ENCODE data around the gene ASB1. TPM values are rescaled to one million over a fixed set of nuclear protein-coding genes. Genes with fewer than 3 reads are reported as not detected.
A peak's percentile ranks its signal among the peaks of the same experiment; 100 is the strongest.
"Not testable (repeated sequence)": the region's sequence is repeated elsewhere in the genome, so short reads cannot be mapped to it uniquely, and the experiment has no call there.

Gene ASB1
- total RNA-seq, 1 donor, result 27.9 TPM

DNA sequence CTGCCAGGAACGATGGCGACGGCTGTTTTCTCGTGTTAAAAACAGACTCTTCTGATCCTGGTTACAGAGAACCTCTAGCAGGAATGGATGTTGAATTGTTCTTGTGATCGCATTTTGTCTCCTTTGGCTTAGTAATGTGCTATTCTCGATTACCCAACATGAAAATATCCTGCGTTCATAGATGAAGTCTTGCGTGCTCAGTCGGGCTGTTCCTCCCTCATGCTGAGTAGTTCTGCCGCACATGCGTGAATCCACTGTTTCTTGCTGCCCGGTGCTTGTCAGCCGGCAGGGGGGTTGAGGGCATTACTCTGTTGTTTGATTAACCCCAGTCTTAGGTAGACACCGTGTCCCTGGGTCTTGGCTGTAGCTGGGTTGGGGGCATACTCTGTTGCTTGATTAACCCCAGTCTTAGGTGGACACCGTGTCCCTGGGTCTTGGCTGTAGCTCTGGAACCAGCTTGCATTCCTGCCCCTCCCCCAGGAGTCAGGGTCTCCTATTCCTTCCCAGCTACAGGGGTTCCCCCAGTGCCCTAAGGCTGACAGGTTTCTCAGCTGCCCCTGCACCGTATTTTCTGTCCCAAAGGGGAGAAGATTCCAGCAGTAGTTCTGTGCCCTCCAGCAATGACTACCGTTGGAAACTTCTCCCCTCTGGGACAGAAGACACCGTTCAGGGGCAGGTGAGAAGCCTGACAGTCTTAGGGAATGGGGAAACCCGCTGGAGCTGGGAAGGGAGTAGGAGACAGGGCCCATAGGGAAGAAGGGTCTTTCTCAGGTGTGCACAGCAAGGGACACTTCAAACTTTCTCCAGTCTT, 22.1 kb upstream of the ASB1 start:
- H3K4me1 ChIP-seq (ENCODE audit: insufficient read depth, low read length), result peaks cover 6% of the 10 kb centered on the region

DNA sequence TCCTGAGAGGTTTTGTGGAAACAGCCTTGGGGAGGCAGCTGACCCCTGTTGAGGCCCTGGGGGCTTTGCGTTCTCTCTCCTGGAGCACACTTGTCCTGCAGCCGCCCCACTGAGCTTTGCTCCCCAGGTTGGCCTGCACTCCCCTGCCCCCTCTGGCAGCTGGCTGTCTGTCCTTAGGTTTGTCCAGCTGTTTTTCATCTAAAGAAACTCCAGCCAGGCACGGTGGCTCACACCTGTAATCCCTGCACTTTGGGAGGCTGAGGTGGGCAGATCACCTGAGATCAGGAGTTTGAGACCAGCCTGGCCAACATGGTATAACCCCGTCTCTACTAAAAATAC, 21.5 kb upstream of the ASB1 start:
- not testable (repeated sequence) for H4K20me1 ChIP-seq (ENCODE audit: insufficient read depth, low read length); H3K79me2 ChIP-seq (ENCODE audit: insufficient read depth, low read length); H3K4me3 ChIP-seq (ENCODE audit: insufficient read depth, low read length); H2AFZ ChIP-seq (ENCODE audit: low read length); H3K36me3 ChIP-seq (ENCODE audit: insufficient read depth, low read length); DNase-seq (ENCODE audit: insufficient read length, low spot score, missing footprints); H3K4me2 ChIP-seq (ENCODE audit: insufficient read depth, low read length); H3K27me3 ChIP-seq (ENCODE audit: insufficient read depth, low read length); H3K9me3 ChIP-seq (ENCODE audit: low read depth, low read length); H3K27ac ChIP-seq (ENCODE audit: low read depth, low read length); H3K4me1 ChIP-seq (ENCODE audit: insufficient read depth, low read length)

More for the DNA sequence above, 22.1 kb upstream of the ASB1 start:
- H3K27ac ChIP-seq (ENCODE audit: low read depth, low read length), result no peak overlapping the region
- no peaks in the 10 kb centered on the region for H3K9me3 ChIP-seq (ENCODE audit: low read depth, low read length)
- no peaks in the 10 kb centered on the region for H4K20me1 ChIP-seq (ENCODE audit: insufficient read depth, low read length)
- no peaks in the 10 kb centered on the region for H3K27me3 ChIP-seq (ENCODE audit: insufficient read depth, low read length)
- TF ChIP-seq, protein P1, sequence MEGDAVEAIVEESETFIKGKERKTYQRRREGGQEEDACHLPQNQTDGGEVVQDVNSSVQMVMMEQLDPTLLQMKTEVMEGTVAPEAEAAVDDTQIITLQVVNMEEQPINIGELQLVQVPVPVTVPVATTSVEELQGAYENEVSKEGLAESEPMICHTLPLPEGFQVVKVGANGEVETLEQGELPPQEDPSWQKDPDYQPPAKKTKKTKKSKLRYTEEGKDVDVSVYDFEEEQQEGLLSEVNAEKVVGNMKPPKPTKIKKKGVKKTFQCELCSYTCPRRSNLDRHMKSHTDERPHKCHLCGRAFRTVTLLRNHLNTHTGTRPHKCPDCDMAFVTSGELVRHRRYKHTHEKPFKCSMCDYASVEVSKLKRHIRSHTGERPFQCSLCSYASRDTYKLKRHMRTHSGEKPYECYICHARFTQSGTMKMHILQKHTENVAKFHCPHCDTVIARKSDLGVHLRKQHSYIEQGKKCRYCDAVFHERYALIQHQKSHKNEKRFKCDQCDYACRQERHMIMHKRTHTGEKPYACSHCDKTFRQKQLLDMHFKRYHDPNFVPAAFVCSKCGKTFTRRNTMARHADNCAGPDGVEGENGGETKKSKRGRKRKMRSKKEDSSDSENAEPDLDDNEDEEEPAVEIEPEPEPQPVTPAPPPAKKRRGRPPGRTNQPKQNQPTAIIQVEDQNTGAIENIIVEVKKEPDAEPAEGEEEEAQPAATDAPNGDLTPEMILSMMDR (IDR thresholded peaks at IDR 0.05; ENCODE audit: extremely low read depth, low read depth, low read length), result no peak
- no peak overlapping the region for H3K4me2 ChIP-seq (ENCODE audit: insufficient read depth, low read length)
- H2AFZ ChIP-seq (ENCODE audit: low read length), result no peak overlapping the region
- no peak overlapping the region for H3K4me3 ChIP-seq (ENCODE audit: insufficient read depth, low read length)
- peaks cover 4% of the 10 kb centered on the region for H3K36me3 ChIP-seq (ENCODE audit: insufficient read depth, low read length)
- H3K79me2 ChIP-seq (ENCODE audit: insufficient read depth, low read length), result no peaks in the 10 kb centered on the region
- DNase-seq (ENCODE audit: insufficient read length, low spot score, missing footprints), result no peak

DNA sequence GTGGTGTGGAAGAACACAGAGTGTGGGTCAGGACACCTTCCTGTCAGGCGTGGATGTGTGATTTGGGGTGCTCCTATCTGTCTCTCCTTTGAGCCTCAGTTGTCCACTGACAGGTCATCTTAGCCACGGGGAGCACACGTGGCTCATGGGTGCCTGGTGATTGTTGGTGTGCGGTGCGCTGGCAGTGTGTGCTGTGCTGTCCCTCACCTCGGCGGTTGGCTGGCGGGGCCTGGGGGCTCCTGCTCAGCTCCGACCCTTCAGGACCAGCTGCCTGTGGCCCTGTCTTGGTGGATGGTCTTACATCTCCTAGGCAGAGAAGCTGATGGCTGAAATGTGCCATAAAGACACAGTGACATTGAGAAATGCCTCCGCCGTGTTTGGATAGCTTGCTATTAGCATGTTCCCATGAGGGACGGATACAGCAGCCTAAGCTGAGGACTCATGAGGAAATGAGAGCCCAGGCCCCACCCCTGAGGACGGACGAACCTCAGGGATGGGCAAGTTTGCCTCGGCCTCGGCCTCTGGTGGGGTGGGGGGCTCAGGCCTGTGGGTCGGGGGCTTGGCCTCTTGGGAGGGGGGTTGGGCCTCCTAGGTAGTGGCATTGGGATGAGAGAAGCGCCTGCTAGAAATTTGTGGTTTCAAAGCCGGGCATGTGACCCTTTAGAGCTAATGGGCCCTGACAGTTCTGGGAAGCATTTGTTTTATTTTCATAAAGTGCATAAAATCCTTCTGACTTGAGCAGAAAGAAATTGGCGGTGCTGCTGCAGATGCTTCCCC, 20.3 kb upstream of the ASB1 start:
- TF ChIP-seq, protein P1 (IDR thresholded peaks at IDR 0.05; ENCODE audit: extremely low read depth, low read depth, low read length), result no peak
- H3K9me3 ChIP-seq (ENCODE audit: low read depth, low read length), result no peaks in the 10 kb centered on the region
- H3K36me3 ChIP-seq (ENCODE audit: insufficient read depth, low read length), result no peaks in the 10 kb centered on the region
- no peak overlapping the region for H3K4me2 ChIP-seq (ENCODE audit: insufficient read depth, low read length)
- H3K27me3 ChIP-seq (ENCODE audit: insufficient read depth, low read length), result no peaks in the 10 kb centered on the region
- H2AFZ ChIP-seq (ENCODE audit: low read length), result no peak overlapping the region
- DNase-seq (ENCODE audit: insufficient read length, low spot score, missing footprints), result peak; percentile 81
- no peak overlapping the region for H3K27ac ChIP-seq (ENCODE audit: low read depth, low read length)
- H4K20me1 ChIP-seq (ENCODE audit: insufficient read depth, low read length), result no peaks in the 10 kb centered on the region
- peaks cover 9% of the 10 kb centered on the region for H3K4me1 ChIP-seq (ENCODE audit: insufficient read depth, low read length)
- no peak overlapping the region for H3K4me3 ChIP-seq (ENCODE audit: insufficient read depth, low read length)
- H3K79me2 ChIP-seq (ENCODE audit: insufficient read depth, low read length), result no peaks in the 10 kb centered on the region

DNA sequence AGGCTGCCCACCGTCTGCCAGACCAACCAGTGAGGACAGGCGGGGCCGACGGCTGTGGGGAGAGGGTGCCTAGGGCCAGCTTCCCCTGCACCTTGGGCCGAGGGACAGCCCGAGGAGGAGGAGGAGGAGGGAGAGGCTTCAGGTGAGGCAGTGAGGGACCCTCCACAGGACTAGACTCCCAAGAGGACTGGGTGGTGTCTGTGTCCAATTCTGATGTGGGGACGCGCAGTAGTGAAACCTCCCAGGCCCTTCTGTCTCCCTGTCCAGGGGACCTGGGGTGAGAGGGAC, 19.8 kb upstream of the ASB1 start:
- peaks cover 9% of the 10 kb centered on the region for H3K4me1 ChIP-seq (ENCODE audit: insufficient read depth, low read length)
- no peaks in the 10 kb centered on the region for H3K27me3 ChIP-seq (ENCODE audit: insufficient read depth, low read length)
- no peak for DNase-seq (ENCODE audit: insufficient read length, low spot score, missing footprints)
- H2AFZ ChIP-seq (ENCODE audit: low read length), result no peak overlapping the region
- H3K36me3 ChIP-seq (ENCODE audit: insufficient read depth, low read length), result no peaks in the 10 kb centered on the region
- no peaks in the 10 kb centered on the region for H4K20me1 ChIP-seq (ENCODE audit: insufficient read depth, low read length)
- no peak overlapping the region for H3K27ac ChIP-seq (ENCODE audit: low read depth, low read length)
- TF ChIP-seq, protein P1 (IDR thresholded peaks at IDR 0.05; ENCODE audit: extremely low read depth, low read depth, low read length), result no peak
- no peaks in the 10 kb centered on the region for H3K79me2 ChIP-seq (ENCODE audit: insufficient read depth, low read length)
- no peak overlapping the region for H3K4me3 ChIP-seq (ENCODE audit: insufficient read depth, low read length)
- no peaks in the 10 kb centered on the region for H3K9me3 ChIP-seq (ENCODE audit: low read depth, low read length)
- H3K4me2 ChIP-seq (ENCODE audit: insufficient read depth, low read length), result no peak overlapping the region
